HEK293 (cell line): ENCODE data around the gene PIP5K1C.

ENCODE experiments used
- CTCF ChIP-seq: fragments of 450-650 bp; formaldehyde crosslinking; IDR thresholded peaks from 2 replicates; pipeline ENCODE4 v1.5.1; 2016; ENCODE audit warnings: missing biosample characterization, missing genetic modification characterization
- EGR2 ChIP-seq: fragments of 450-650 bp; formaldehyde crosslinking; IDR thresholded peaks from 2 replicates; pipeline ENCODE4 v1.5.1; 2016; ENCODE audit warnings: low read depth, missing biosample characterization, missing genetic modification characterization
- HOXC10 ChIP-seq: sonication (generic); formaldehyde crosslinking; IDR thresholded peaks from 2 replicates; pipeline ENCODE4 v1.8.1; 2023; ENCODE audit warnings: mild to moderate bottlenecking, missing genetic modification reagents
- KLF17 ChIP-seq: fragments of 450-650 bp; formaldehyde crosslinking; IDR thresholded peaks from 2 replicates; pipeline ENCODE4 v1.5.1; 2016; ENCODE audit warnings: missing biosample characterization, missing genetic modification characterization
- KLF8 ChIP-seq: fragments of 450-650 bp; formaldehyde crosslinking; IDR thresholded peaks from 2 replicates; pipeline ENCODE4 v1.5.1; 2016; ENCODE audit warnings: missing biosample characterization, missing genetic modification characterization
- PRDM6 ChIP-seq: fragments of 450-650 bp; formaldehyde crosslinking; IDR thresholded peaks from 2 replicates; pipeline ENCODE4 v1.5.1; 2017; ENCODE audit warnings: missing biosample characterization, missing genetic modification characterization
- REPIN1 ChIP-seq: fragments of 450-650 bp; formaldehyde crosslinking; IDR thresholded peaks from 2 replicates; pipeline ENCODE4 v1.5.1; 2017; ENCODE audit warnings: missing biosample characterization, missing genetic modification characterization, low read depth
- REST ChIP-seq: fragments of 450-650 bp; formaldehyde crosslinking; IDR thresholded peaks from 2 replicates; pipeline ENCODE4 v1.5.1; 2016; ENCODE audit warnings: missing biosample characterization, missing genetic modification characterization
- SETDB1 ChIP-seq: IDR thresholded peaks from one replicate; pipeline ENCODE4 v1.6.1; 2017; ENCODE audit warnings: mild to moderate bottlenecking, low read length, moderate library complexity, mixed read lengths; ENCODE audit not compliant: insufficient read length
- SP3 ChIP-seq: fragments of 450-650 bp; formaldehyde crosslinking; IDR thresholded peaks from 2 replicates; pipeline ENCODE4 v1.5.1; 2016; ENCODE audit warnings: missing biosample characterization, missing genetic modification characterization
- ZBTB17 ChIP-seq: fragments of 450-650 bp; formaldehyde crosslinking; IDR thresholded peaks from 2 replicates; pipeline ENCODE4 v1.5.1; 2016; ENCODE audit warnings: missing biosample characterization, missing genetic modification characterization
- ZBTB48 ChIP-seq: fragments of 450-650 bp; formaldehyde crosslinking; IDR thresholded peaks from 2 replicates; pipeline ENCODE4 v1.5.1; 2016; ENCODE audit warnings: missing biosample characterization, missing genetic modification characterization
- ZBTB6 ChIP-seq: fragments of 450-650 bp; formaldehyde crosslinking; IDR thresholded peaks from 2 replicates; pipeline ENCODE4 v1.5.1; 2017; ENCODE audit warnings: missing biosample characterization, missing genetic modification characterization
- ZNF132 ChIP-seq: fragments of 450-650 bp; formaldehyde crosslinking; IDR thresholded peaks from 2 replicates; pipeline ENCODE4 v1.5.1; 2017; ENCODE audit warnings: missing biosample characterization, missing genetic modification characterization, borderline replicate concordance
- ZNF146 ChIP-seq: fragments of 450-650 bp; formaldehyde crosslinking; IDR thresholded peaks from 2 replicates; pipeline ENCODE4 v1.5.1; 2016; ENCODE audit warnings: missing biosample characterization, missing genetic modification characterization
- ZNF16 ChIP-seq: fragments of 450-650 bp; formaldehyde crosslinking; IDR thresholded peaks from 2 replicates; pipeline ENCODE4 v1.5.1; 2016; ENCODE audit warnings: low read depth, missing biosample characterization, missing genetic modification characterization
- ZNF19 ChIP-seq: fragments of 450-650 bp; formaldehyde crosslinking; IDR thresholded peaks from 2 replicates; pipeline ENCODE4; 2016; ENCODE audit warnings: missing biosample characterization, missing genetic modification characterization, low read depth
- ZNF2 ChIP-seq: fragments of 450-650 bp; formaldehyde crosslinking; IDR thresholded peaks from 2 replicates; pipeline ENCODE4 v1.5.1; 2016; ENCODE audit warnings: missing biosample characterization, missing genetic modification characterization
- ZNF214 ChIP-seq: fragments of 450-650 bp; formaldehyde crosslinking; IDR thresholded peaks from 2 replicates; pipeline ENCODE4 v1.5.1; 2017; ENCODE audit warnings: missing biosample characterization, mild to moderate bottlenecking, missing genetic modification characterization, borderline replicate concordance
- ZNF239 ChIP-seq: fragments of 450-650 bp; formaldehyde crosslinking; IDR thresholded peaks from 2 replicates; pipeline ENCODE4 v1.5.1; 2016; ENCODE audit warnings: missing biosample characterization, missing genetic modification characterization
- ZNF24 ChIP-seq: fragments of 450-650 bp; formaldehyde crosslinking; IDR thresholded peaks from 2 replicates; pipeline ENCODE4 v1.5.1; 2016; ENCODE audit warnings: missing biosample characterization, missing genetic modification characterization
- ZNF280D ChIP-seq: fragments of 450-650 bp; formaldehyde crosslinking; IDR thresholded peaks from 2 replicates; pipeline ENCODE4 v1.5.1; 2016; ENCODE audit warnings: missing biosample characterization, missing genetic modification characterization
- ZNF548 ChIP-seq: fragments of 450-650 bp; formaldehyde crosslinking; IDR thresholded peaks from 2 replicates; pipeline ENCODE4 v1.5.1; 2016; ENCODE audit warnings: missing biosample characterization, missing genetic modification characterization
- ZNF664 ChIP-seq: fragments of 450-650 bp; formaldehyde crosslinking; IDR thresholded peaks from 2 replicates; pipeline ENCODE4 v1.5.1; 2016; ENCODE audit warnings: missing biosample characterization, missing genetic modification characterization
- ZNF707 ChIP-seq: fragments of 450-650 bp; formaldehyde crosslinking; IDR thresholded peaks from 2 replicates; pipeline ENCODE4 v1.5.1; 2016; ENCODE audit warnings: missing biosample characterization, missing genetic modification characterization
- ZNF76 ChIP-seq: fragments of 450-650 bp; formaldehyde crosslinking; IDR thresholded peaks from 2 replicates; pipeline ENCODE4; 2016; ENCODE audit warnings: low read depth, missing biosample characterization, missing genetic modification characterization, borderline replicate concordance
- ZNF791 ChIP-seq: fragments of 450-650 bp; formaldehyde crosslinking; IDR thresholded peaks from 2 replicates; pipeline ENCODE4 v1.5.1; 2016; ENCODE audit warnings: missing biosample characterization, missing genetic modification characterization

The PIP5K1C gene

GRCh38 chr19:3692141-3693024 lies 7.9 kb downstream of the PIP5K1C start (continued):
- TF ChIP-seq REST (no peak), KLF17 (peak; percentile 38; the same call in 1 of the 2 replicates), ZBTB48 (tag by site-specific recombination) (0 out of 2 replicates have a peak, but pooled peaks have one; percentile 15), ZNF132 (tag by site-specific recombination) (no peak), ZNF548 (tag by site-specific recombination) (no peak), REPIN1 (no peak), ZBTB6 (tag by site-specific recombination) (no peak), KLF8 (tag by site-specific recombination) (peak; percentile 22; the same call in 1 of the 2 replicates), EGR2 (0 out of 2 replicates have a peak, but pooled peaks have one; percentile 45), PRDM6 (tag by site-specific recombination) (no peak), ZNF664 (tag by site-specific recombination) (no peak), ZNF76 (tag by site-specific recombination) (no peak), ZNF239 (tag by site-specific recombination) (no peak), HOXC10 (CRISPR knock-in tag) (no peak), ZNF280D (0 out of 2 replicates have a peak, but pooled peaks have one; percentile 17), SETDB1 (no peak), ZNF24 (no peak), CTCF (tag by site-specific recombination) (peak; percentile 72), ZNF16 (tag by site-specific recombination) (peak; percentile 95), ZNF19 (no peak), ZNF2 (tag by site-specific recombination) (no peak), ZBTB17 (tag by site-specific recombination) (no peak), ZNF146 (tag by site-specific recombination) (no peak), ZNF791 (tag by site-specific recombination) (no peak), SP3 (tag by site-specific recombination) (no peak), ZNF214 (tag by site-specific recombination) (no peak), ZNF707 (tag by site-specific recombination) (no peak)
